ENCODE results near the gene GPR157.
"Not testable (repeated sequence)": the region's sequence is repeated elsewhere in the genome, so short reads cannot be mapped to it uniquely, and the experiment has no call there.

GPR157 gene

GRCh38 chr1:9149151-9149550 is 20.2 kb upstream of the GPR157 start:
- DNase-seq (ENCODE audit: low spot score) = no peak
- in situ Hi-C loops (cut with MboI; ENCODE audit: low sequenced_read_pairs, unreplicated experiment) = no loop called here
- TF ChIP-seq CTCF (IDR thresholded peaks at IDR 0.05; ENCODE audit: borderline replicate concordance, control extremely low read depth, extremely low read depth, insufficient read depth, missing control alignments) = no peak

- no peak for DNase-seq (ENCODE audit: low spot score)
- in situ Hi-C loops (cut with MboI; ENCODE audit: low sequenced_read_pairs, unreplicated experiment) = no loop called here
- no peak for TF ChIP-seq CTCF (IDR thresholded peaks at IDR 0.05; ENCODE audit: borderline replicate concordance, control extremely low read depth, extremely low read depth, insufficient read depth, missing control alignments)
Observed at GRCh38 chr1:9146156-9146555, 17.3 kb upstream of the GPR157 start.

- DNase-seq (ENCODE audit: low spot score) = no peak
- in situ Hi-C loops (cut with MboI; ENCODE audit: low sequenced_read_pairs, unreplicated experiment) = no loop called here
- TF ChIP-seq CTCF (IDR thresholded peaks at IDR 0.05; ENCODE audit: borderline replicate concordance, control extremely low read depth, extremely low read depth, insufficient read depth, missing control alignments) = no peak
Observed at GRCh38 chr1:9145714-9146113, 16.8 kb upstream of the GPR157 start.

GRCh38 chr1:9145021-9145668 is 16.2 kb upstream of the GPR157 start:
- TF ChIP-seq CTCF (IDR thresholded peaks at IDR 0.05; ENCODE audit: borderline replicate concordance, control extremely low read depth, extremely low read depth, insufficient read depth, missing control alignments) = no peak
- peak; percentile 68 for DNase-seq (ENCODE audit: low spot score)
- in situ Hi-C loops (cut with MboI; ENCODE audit: low sequenced_read_pairs, unreplicated experiment) = no loop called here

- in situ Hi-C loops (cut with MboI; ENCODE audit: low sequenced_read_pairs, unreplicated experiment); DNase-seq (ENCODE audit: low spot score): not testable (repeated sequence)
Observed at GRCh38 chr1:9144494-9144893, 15.6 kb upstream of the GPR157 start.

- no peak for DNase-seq (ENCODE audit: low spot score)
- no peak for TF ChIP-seq CTCF (IDR thresholded peaks at IDR 0.05; ENCODE audit: borderline replicate concordance, control extremely low read depth, extremely low read depth, insufficient read depth, missing control alignments)
- in situ Hi-C loops (cut with MboI; ENCODE audit: low sequenced_read_pairs, unreplicated experiment) = no loop called here
Observed at GRCh38 chr1:9143250-9143649, 14.3 kb upstream of the GPR157 start.

GRCh38 chr1:9139930-9140329 is 11.0 kb upstream of the GPR157 start:
- in situ Hi-C loops (cut with MboI; ENCODE audit: low sequenced_read_pairs, unreplicated experiment) = no loop called here
- no peak for TF ChIP-seq CTCF (IDR thresholded peaks at IDR 0.05; ENCODE audit: borderline replicate concordance, control extremely low read depth, extremely low read depth, insufficient read depth, missing control alignments)
- DNase-seq (ENCODE audit: low spot score) = no peak

All from GM13976 (cell line).